Measurements from ENCODE around the gene GPHA2.

- TF ChIP-seq CTCF (IDR thresholded peaks at IDR 0.05) (no peak), POLR2A (IDR thresholded peaks at IDR 0.05) (no peak)
These were observed 2.3 kb downstream of the GPHA2 start for GRCh38 chr11:64933213-64933934.
